Right renal cortex interstitium (tissue), 3 donors: ENCODE data around the gene GUCY2F. TPM values are rescaled to one million over a fixed set of nuclear protein-coding genes. Genes with fewer than 3 reads are reported as not detected.

ENCODE experiments used
- DNase-seq, 3 donors: peaks; one replicate each; pipeline ENCODE4 v3.0.0-alpha.2; 2013; ENCODE audit warnings: low read depth in 3 of 3, low spot score in 2 of 3
- polyA plus RNA-seq, 3 donors: library from polyadenylated mRNA; unstranded; fragments of 120-200 nt; gene quantifications; one replicate each; pipeline ENCODE4 v1.2.1, GENCODE V29; 2013; ENCODE audit not compliant: insufficient read length in 3 of 3

Gene GUCY2F
- under 1 TPM in 1 of 3 donors, not detected in 2; 0.03 TPM for polyA plus RNA-seq

DNA sequence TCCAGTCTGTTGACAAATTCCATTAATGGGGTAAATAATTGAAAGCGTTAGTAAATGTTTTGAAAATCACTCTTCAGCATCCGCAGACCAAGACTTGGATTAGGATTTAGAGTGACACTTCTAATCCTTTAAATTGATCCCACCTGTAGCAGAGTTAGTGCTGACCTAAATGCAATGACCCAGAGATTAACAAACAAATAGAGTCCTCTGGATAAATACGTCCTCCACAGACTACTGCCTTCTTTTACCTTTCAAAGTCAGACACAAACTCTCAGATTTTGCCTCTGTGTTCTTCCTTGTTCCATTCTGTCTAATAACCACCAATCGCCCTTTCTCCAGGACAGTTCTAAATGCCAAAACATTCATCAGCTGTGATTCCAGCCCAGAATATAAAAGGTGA, at the start of gene GUCY2F:
Gene GUCY2F, minus strand, starts transcription at position 101 of the 400 bp plus-strand sequence. CDS start 6,150 bp downstream, outside the sequence.
- no peak for DNase-seq

DNA sequence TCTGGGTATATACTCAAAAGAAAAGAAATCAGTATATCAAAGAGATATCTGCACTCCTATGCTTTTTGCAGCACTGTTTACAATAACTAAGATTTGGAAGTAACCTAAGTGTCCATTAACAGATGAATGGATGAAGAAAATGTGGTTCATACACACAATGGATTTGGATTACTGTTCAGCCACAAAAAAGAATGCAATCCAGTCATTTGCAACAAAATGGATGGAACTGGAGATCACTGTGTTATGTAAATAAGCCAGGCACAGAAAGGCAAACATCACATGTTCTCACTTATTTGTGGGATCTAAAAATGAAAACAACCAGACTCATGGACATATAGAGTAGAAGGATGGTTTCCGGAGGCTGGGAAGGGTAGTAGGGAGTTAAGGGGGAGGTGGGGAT, 37.1 kb upstream of the GUCY2F start:
- DNase-seq = no peak

- no peak for DNase-seq
Measured at GRCh38 chrX:109511113-109511512, 29.2 kb upstream of the GUCY2F start.

DNA sequence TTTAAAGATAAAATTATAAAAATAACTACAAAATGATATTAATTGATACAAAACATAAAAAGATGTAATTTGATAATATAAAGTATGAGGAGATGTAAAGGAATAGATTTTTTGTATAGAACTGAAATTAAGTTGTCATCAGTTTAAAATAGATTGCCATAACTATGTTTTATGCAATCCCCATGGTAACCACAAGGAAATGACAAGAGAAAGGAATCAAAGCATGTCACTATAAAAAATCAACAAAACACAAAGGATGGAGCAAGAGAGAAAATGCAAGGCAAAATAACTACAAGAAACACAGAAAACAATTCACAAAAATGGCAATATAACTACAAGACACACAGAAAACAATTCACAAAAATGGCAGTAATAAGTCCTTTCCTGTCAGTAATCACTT, 27.0 kb upstream of the GUCY2F start:
- no peak for DNase-seq

GRCh38 chrX:109501176-109501575, 19.3 kb upstream of the GUCY2F start:
- DNase-seq = no peak

GRCh38 chrX:109498434-109498833, 16.5 kb upstream of the GUCY2F start:
- no peak for DNase-seq

GRCh38 chrX:109489174-109489573, 7.3 kb upstream of the GUCY2F start:
- no peak for DNase-seq

GRCh38 chrX:109487640-109488039, 5.8 kb upstream of the GUCY2F start:
- no peak for DNase-seq

- DNase-seq = peak; percentile 27 to 44 (median 27)
Measured at GRCh38 chrX:109485470-109486340, 3.8 kb upstream of the GUCY2F start.

DNA sequence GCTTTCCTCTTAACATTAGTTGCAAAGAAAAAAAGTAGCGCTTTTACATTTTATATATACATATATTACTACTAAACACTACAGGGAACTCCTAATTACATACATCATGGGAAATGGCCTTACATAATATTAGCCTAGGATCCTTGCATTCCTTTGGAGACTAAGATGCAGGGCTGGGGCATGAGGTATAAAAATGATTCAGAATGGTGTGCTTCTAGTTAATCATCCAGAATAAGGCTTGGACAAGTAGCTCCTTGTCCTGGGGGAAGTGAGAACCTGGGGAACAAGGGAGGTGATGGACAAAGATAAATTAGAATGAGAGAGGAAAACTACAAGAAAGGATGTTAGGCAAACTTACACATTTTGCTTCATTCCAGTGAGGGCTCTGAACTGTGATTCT, 3.0 kb upstream of the GUCY2F start:
- DNase-seq = no peak

DNA sequence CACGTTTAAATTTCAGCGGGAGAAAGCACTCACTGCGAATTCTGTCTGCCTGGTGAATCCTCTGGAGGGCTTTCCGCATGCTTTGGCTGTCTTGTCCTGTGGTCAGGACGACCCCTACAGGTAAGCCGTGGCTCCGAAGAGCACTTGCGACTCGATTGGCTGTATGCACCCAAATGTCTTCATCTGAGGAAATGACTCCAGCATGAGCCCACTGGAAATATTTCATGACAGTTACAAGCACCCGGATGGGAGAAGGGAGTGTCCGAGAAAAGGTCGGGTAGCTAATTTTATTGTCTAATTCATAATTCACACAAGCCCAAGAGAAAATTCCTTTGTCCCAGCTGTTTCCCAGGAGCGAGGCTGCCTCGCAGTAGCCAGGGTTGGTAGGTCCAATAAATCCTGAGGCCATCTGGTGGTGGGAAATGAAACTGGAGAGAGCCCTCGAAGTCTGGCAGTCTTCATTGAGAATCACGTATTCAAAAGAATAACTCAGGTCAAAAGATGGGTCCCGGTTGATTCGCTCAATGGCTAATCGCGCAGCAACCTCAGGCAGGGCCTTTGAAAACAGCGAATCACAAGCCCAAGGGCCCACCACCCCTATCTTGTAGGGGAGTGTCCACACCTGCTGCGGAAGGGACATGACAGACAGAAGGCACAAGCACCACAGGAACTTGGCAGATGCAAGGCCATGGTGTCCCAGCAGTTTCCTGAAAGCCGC, 6.6 kb downstream of the GUCY2F start:
- peak; percentile 32 to 47 (median 43) for DNase-seq

DNA sequence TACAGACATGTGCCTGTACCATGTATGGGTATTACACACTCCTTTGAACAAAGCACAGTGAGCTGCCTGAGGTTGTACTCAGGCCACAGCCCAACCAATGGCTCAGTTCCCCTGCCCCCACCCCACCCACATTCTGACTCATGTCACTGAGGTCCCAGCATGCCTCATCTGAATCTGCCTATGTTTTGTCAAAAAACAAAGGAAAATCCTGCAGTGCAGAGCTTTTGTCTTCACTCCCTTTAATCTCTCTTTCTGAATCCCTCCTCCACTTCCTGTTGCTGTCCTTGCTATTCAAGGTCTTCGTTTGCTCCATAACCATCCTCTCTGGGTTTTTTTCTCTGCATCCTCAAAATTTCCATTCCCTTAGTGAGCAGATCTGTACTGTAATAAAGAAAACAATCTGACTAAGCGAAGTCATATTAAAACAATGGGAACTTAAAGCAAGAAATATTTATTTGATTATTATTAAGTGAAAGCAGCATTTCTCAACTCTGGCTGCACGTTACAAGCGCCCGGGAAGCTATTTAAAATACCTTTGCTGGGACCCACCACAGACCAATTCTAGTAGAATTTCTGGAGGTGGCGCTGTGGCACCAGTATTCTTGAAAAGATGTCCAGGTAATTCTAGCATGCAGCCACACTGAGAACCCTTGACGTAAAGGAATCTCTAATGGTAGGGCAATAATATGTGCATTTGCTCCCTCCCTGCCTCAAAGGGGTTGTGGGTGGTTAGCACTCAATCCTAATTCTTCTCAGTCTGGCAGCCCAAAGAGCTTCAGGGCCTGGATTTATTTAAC, 8.7 kb downstream of the GUCY2F start:
- DNase-seq = no peak

GRCh38 chrX:109464231-109464630, 17.7 kb downstream of the GUCY2F start:
- DNase-seq = no peak

DNA sequence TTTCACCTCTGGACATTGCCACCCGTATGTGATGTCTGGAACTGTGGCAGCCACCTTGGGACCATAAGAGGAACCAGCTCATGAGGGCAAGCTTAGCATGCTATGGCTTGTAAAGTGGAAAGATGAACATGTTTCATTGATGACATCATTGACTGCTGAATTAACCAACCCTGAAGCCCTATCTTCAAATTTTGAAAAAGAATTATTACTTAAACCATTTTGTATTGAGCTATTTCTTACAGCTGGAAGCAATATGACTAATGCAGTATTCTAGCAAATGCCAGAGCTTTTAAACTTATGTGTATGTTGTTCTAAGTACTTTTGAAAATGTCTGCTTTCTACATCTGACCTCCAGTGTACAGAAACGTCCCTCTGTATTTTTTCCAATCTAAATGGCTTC, 18.1 kb downstream of the GUCY2F start:
- DNase-seq = no peak

DNA sequence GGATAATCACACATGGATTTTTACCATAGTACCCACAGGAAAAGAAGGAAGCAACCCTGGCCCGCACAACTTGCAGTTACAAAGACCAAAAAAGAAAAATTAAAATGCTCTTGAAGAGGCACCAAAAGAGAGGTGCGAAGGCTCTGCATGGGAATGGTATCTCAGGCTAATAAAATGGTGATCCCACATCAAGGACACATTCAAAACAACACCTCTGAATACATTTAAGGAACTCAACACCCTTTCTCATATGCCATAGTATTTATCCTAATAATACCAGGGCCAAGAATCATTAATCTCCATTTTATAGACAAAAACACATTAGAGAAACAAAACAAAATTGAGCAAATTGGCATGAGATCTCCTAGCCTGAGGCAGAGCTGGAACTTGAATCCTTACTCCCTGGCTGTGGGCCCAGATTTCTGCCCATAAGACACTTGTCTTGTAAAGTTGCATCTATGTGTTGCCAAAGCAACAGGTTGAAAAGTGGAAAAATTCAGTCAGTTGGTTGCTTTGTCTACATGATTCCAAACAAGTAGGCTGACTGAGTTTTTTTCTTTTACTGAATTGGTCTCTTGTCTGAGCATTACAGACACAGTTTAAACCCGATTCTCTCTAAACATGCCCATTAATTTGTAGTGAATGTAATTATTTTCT, 33.5 kb downstream of the GUCY2F start:
- no peak for DNase-seq

GRCh38 chrX:109441266-109441665, 40.6 kb downstream of the GUCY2F start:
- DNase-seq = no peak

DNA sequence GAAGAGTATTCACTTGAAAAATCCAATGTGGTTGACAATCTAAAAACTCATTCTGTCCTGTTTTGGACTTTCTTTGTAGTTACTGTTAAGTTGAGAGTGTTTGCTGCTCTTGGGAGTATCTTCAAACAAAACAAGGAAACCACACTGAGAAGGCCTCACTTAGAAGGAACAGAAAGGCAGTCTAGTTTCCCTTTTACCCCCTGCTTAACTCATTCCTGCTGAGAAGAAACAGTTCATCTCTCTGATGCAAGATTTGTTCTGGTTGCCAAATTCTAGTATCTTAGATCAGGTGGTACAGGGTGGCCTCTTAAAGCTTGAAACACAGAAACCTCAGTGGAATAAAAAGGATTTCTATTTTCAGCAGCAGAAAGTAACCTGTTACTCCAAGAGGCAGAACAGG, 41.4 kb downstream of the GUCY2F start:
- no peak for DNase-seq

DNA sequence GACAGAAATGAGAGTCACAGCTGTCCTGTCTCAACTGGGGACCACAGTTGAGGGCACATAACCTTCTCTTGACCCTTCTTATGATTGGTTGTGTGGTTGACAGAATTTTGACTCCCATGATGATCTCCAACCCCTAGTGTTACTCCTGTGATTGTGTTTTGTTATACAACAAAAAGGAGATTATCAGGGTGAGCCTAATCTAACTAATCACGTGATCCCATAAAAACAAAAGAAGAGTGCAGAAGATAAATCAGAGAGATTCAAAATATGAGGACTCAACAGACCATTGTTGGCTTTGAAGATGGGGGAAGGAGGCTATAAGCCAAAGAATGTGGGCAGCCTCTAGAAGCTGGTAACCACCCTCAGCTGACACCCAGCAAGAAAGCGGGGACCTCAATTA, 72.7 kb downstream of the GUCY2F start:
- DNase-seq = no peak

DNA sequence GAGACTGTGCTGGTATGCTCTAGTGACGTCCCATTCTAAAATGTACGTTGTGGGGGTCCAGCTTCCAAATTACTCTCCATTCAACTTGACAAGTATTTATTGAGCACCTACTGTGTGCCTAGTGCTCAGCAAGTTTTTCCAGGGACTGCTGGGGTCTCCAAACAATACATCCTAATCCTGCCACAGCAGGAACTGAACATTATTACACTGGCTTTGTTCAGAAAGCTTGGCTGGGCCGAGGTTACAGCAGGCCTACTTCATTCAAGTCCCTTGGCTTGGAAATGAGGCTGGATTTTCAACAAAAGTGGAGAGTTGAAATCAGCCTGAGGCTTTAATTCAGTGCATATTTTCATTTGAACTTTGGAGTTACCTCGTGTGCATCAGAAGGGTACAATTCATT, 78.0 kb downstream of the GUCY2F start:
- DNase-seq = no peak

DNA sequence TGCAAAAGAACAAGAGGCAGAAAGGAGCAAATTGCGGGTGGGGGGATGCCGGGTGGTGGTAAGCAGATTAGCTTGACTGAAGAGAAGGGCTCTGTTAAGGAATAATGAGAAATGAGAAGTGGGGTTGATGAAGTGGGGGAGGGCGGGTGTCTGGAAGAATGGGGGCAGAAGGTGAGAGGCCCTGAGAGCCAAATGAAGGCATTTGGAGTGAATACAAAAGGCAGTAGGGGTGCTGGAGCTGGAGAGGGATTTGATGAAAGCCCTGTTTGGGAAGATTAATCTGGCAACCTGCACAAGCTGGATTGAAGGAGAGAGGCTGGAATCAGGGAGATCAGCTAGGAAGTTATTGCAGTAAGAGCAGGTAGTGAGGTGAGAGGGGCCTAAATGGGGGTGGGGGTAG, 82.1 kb downstream of the GUCY2F start:
- DNase-seq = no peak

DNA sequence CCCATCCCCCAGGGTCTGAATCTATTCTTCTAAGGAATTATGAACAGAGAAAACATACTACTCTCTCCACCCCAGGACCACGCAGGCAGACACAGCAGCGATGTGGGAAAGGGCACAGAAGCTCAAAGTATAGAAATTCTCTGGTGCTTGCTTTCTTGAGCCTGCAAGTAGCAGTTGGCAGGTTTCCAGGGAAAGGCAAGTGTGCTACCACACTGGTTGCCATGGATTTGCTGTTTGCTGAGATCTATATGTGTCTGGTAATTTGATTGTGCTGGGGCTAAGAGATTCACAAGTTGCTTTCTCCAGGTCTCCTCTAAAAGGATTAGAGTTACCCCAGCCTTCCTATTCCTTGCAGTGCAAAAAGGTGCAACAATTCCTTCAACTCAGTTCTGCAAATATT, 83.1 kb downstream of the GUCY2F start:
- no peak for DNase-seq
